ENCODE data around the gene UBE2J2.

GRCh38 chr1:1270813-1271212, 2.8 kb downstream of the UBE2J2 start:
- no peak for TF ChIP-seq CTCF (conservative IDR thresholded peaks at IDR 0.05; ENCODE audit: low read depth, low read length)
- no peak for TF ChIP-seq MXI1 (IDR thresholded peaks at IDR 0.05; ENCODE audit: borderline replicate concordance, low read depth, low read length)

Measured in IMR-90 (cell line).